GM12892 (cell line): ENCODE measurements around the gene SGPL1.

Experiments
- POLR2A ChIP-seq: IDR thresholded peaks from 2 replicates; pipeline ENCODE4 v1.6.1; 2011; ENCODE audit warnings: low read depth, low read length, control low read depth
- POLR2AphosphoS5 ChIP-seq: IDR thresholded peaks from 2 replicates; pipeline ENCODE4 v1.6.1; 2011; ENCODE audit warnings: low read depth, low read length, control low read depth
- TAF1 ChIP-seq: IDR thresholded peaks from 2 replicates; pipeline ENCODE4 v1.6.1; 2011; ENCODE audit warnings: low read depth, mild to moderate bottlenecking, control low read depth, low read length, borderline replicate concordance

GRCh38 chr10:70853038-70853437 is 37.3 kb downstream of the SGPL1 start:
- TF ChIP-seq POLR2AphosphoS5 (no peak), POLR2A (no peak), TAF1 (no peak)
